Activated CD8-positive, alpha-beta memory T cell treated with anti-CD3 and anti-CD28 coated beads, Interleukin-2, amount 50 U/mL, for 24 hours (primary cell): Measurements from ENCODE around the gene MARCO.

ENCODE experiments used
- DNase-seq: peaks from one replicate; pipeline ENCODE4 v3.0.0-alpha.2; 2020; ENCODE audit errors: extremely low read depth

MARCO gene

GRCh38 chr2:119040730-119041129, 98.7 kb downstream of the MARCO start:
- no peak for DNase-seq
